IMR-90 (cell line): ENCODE data around the gene C10orf71. TPM values are rescaled to one million over a fixed set of nuclear protein-coding genes. Genes with fewer than 3 reads are reported as not detected.

Source experiments
- ATAC-seq: fragments of 200-7000 bp; cut with Tn5 transposase; 2 replicates; pipeline ENCODE4 v1.9.1; 2020; ENCODE audit warnings: low read depth, mild to moderate bottlenecking, moderate library complexity
- BruUV-seq: library from RNA; stranded (reverse); fragments of 400-500 nt; replicated peaks from 2 replicates; lab custom pipeline; 2021; lab: Mats Ljungman, UMichigan
- CTCF ChIA-PET: fragments of 300-600 bp; formaldehyde crosslinking; extraction: SDS; loops from one replicate; lab custom pipeline; 2021; ENCODE audit warnings: antibody characterized with exemption; lab: Yijun Ruan, JAX
- POLR2A ChIA-PET: fragments of 300-600 bp; sonication (Branson Sonifier 250); formaldehyde crosslinking; loops from one replicate; lab custom pipeline; 2022; ENCODE audit warnings: antibody characterized with exemption; ENCODE audit not compliant: unreplicated experiment; lab: Charles Lee
- DNase-seq: peaks from one replicate; pipeline ENCODE4 v3.0.0; 2013
- H2AFZ ChIP-seq: replicated peaks from 2 replicates; pipeline ENCODE3; 2013; ENCODE audit warnings: low read length, mild to moderate bottlenecking; ENCODE audit not compliant: poor library complexity
- H2AK5ac ChIP-seq: 2 replicates; pipeline ENCODE4 v1.6.1; 2013; ENCODE audit warnings: low read depth, low read length, inconsistent platforms
- H2AK9ac ChIP-seq: replicated peaks from 2 replicates; pipeline ENCODE3; 2013; ENCODE audit warnings: mild to moderate bottlenecking, low read depth, low read length, moderate library complexity; ENCODE audit not compliant: poor library complexity
- H2BK120ac ChIP-seq: 2 replicates; pipeline ENCODE4 v1.6.1; 2013; ENCODE audit warnings: low read depth, low read length, inconsistent platforms
- H2BK15ac ChIP-seq: 3 replicates; pipeline ENCODE4 v1.6.1; 2013; ENCODE audit warnings: low read depth, low read length, inconsistent platforms
- H2BK20ac ChIP-seq: 2 replicates; pipeline ENCODE4 v1.6.1; 2013; ENCODE audit warnings: low read depth, mild to moderate bottlenecking, inconsistent platforms, low read length, moderate library complexity
- H2BK5ac ChIP-seq: 2 replicates; pipeline ENCODE4 v1.6.1; 2013; ENCODE audit warnings: mild to moderate bottlenecking, low read depth, low read length, inconsistent platforms; ENCODE audit not compliant: poor library complexity, severe bottlenecking
- H3K14ac ChIP-seq: replicated peaks from 2 replicates; pipeline ENCODE4 v1.6.1; 2013; ENCODE audit warnings: low read depth, low read length, inconsistent platforms
- H3K18ac ChIP-seq: 2 replicates; pipeline ENCODE4 v1.6.1; 2013; ENCODE audit warnings: low read depth, low read length, control low read depth
- H3K23ac ChIP-seq: 2 replicates; pipeline ENCODE4 v1.6.1; 2013; ENCODE audit warnings: low read depth, low read length, inconsistent platforms
- H3K27ac ChIP-seq: 2 replicates; pipeline ENCODE4 v1.5.1; 2013; ENCODE audit warnings: mild to moderate bottlenecking, control low read depth, low read length; ENCODE audit not compliant: insufficient read depth
- H3K27me3 ChIP-seq: 2 replicates; pipeline ENCODE4 v1.6.1; 2013; ENCODE audit warnings: low read length; ENCODE audit not compliant: control insufficient read depth, insufficient read depth
- H3K36me3 ChIP-seq: 2 replicates; pipeline ENCODE4 v1.6.1; 2013; ENCODE audit warnings: low read length, mixed read lengths; ENCODE audit not compliant: control insufficient read depth, insufficient read depth
- H3K4ac ChIP-seq: 2 replicates; pipeline ENCODE4 v1.6.1; 2013; ENCODE audit warnings: low read depth, low read length, inconsistent platforms
- H3K4me1 ChIP-seq: 2 replicates; pipeline ENCODE4 v1.6.1; 2013; ENCODE audit warnings: low read length, mixed read lengths; ENCODE audit not compliant: control insufficient read depth, insufficient read depth
- H3K4me2 ChIP-seq: 2 replicates; pipeline ENCODE4 v1.6.1; 2013; ENCODE audit warnings: low read depth, mild to moderate bottlenecking, control low read depth, low read length, moderate library complexity
- H3K4me3 ChIP-seq: 2 replicates; pipeline ENCODE4 v1.5.1; 2013; ENCODE audit warnings: low read depth, mild to moderate bottlenecking, control low read depth, low read length, moderate library complexity; ENCODE audit not compliant: insufficient read depth
- H3K56ac ChIP-seq: 2 replicates; pipeline ENCODE4 v1.6.1; 2013; ENCODE audit warnings: low read length, inconsistent platforms; ENCODE audit not compliant: insufficient read depth; ENCODE audit errors: extremely low read depth
- H3K79me1 ChIP-seq, 2 experiments: 2 replicates each; pipeline ENCODE4 v1.6.1; 2013; ENCODE audit warnings: low read length in 2 of 2, inconsistent platforms in 1 of 2, low read depth in 1 of 2
- H3K9ac ChIP-seq: 2 replicates; pipeline ENCODE4 v1.6.1; 2013; ENCODE audit warnings: low read depth, low read length, control low read depth
- H3K9me1 ChIP-seq: 2 replicates; pipeline ENCODE4 v1.6.1; 2013; ENCODE audit warnings: low read length, inconsistent platforms; ENCODE audit not compliant: insufficient read depth
- H3K9me3 ChIP-seq: 2 replicates; pipeline ENCODE4 v1.6.1; 2013; ENCODE audit warnings: low read length; ENCODE audit not compliant: control insufficient read depth, insufficient read depth
- H4K20me1 ChIP-seq: 2 replicates; pipeline ENCODE4 v1.6.1; 2013; ENCODE audit warnings: low read length, inconsistent platforms; ENCODE audit not compliant: insufficient read depth
- H4K5ac ChIP-seq: 2 replicates; pipeline ENCODE4 v1.6.1; 2013; ENCODE audit warnings: mild to moderate bottlenecking, low read depth, low read length, control low read depth
- H4K8ac ChIP-seq, 2 experiments: 2 replicates each; pipeline ENCODE4 v1.6.1; 2013; ENCODE audit warnings: low read depth in 2 of 2, low read length in 2 of 2, control low read depth in 1 of 2, inconsistent platforms in 1 of 2
- H4K91ac ChIP-seq: 2 replicates; pipeline ENCODE4 v1.6.1; 2013; ENCODE audit warnings: low read depth, low read length, inconsistent platforms; ENCODE audit not compliant: insufficient read depth
- CEBPB ChIP-seq: IDR thresholded peaks from 2 replicates; pipeline ENCODE4 v1.6.1; 2012; ENCODE audit warnings: low read depth, low read length, improper control_type of control experiment
- FOS ChIP-seq: fragments of 150-350 bp; IDR thresholded peaks from 2 replicates; pipeline ENCODE4 v1.6.1; 2016; ENCODE audit warnings: low read depth, low read length
- MAFK ChIP-seq: IDR thresholded peaks from 2 replicates; pipeline ENCODE4 v1.6.1; 2012; ENCODE audit warnings: low read depth, low read length, improper control_type of control experiment
- MXI1 ChIP-seq: IDR thresholded peaks from 2 replicates; pipeline ENCODE4 v1.6.1; 2012; ENCODE audit warnings: low read depth, mild to moderate bottlenecking, low read length, moderate library complexity, borderline replicate concordance
- RCOR1 ChIP-seq: IDR thresholded peaks from 2 replicates; pipeline ENCODE4 v1.6.1; 2012; ENCODE audit warnings: mild to moderate bottlenecking, low read length, improper control_type of control experiment; ENCODE audit not compliant: insufficient replicate concordance
- RFX5 ChIP-seq: IDR thresholded peaks from 2 replicates; pipeline ENCODE4 v1.8.0; 2012; ENCODE audit warnings: low read depth, mild to moderate bottlenecking, low read length, moderate library complexity
- SMC3 ChIP-seq: fragments of 150-350 bp; IDR thresholded peaks from 2 replicates; pipeline ENCODE4 v1.6.1; 2016; ENCODE audit warnings: low read depth, mild to moderate bottlenecking, antibody characterized with exemption, low read length, moderate library complexity
- WGBS, 2 experiments: methylation state at CpG; one replicate each; pipeline versions ENCODE4 v1.1.5 to v1.1.7; 2013; ENCODE audit warnings: missing lambda C conversion rate in 2 of 2; ENCODE audit not compliant: insufficient read length in 1 of 2; ENCODE audit errors: extremely low coverage in 2 of 2; 5-methylcytosine and 5-hydroxymethylcytosine counted together
- dilution Hi-C: fragments of 300-500 bp; cut with HindIII; formaldehyde crosslinking; loops from one replicate; pipeline ENCODE4 v1.14.3; 2018; ENCODE audit warnings: low sequenced_read_pairs; ENCODE audit not compliant: unreplicated experiment
- in situ Hi-C: fragments of 300-500 bp; cut with MboI; formaldehyde crosslinking; loops from 3 replicates; pipeline ENCODE4 v1.14.3; 2019; ENCODE audit warnings: low sequenced_read_pairs, inconsistent platforms, mixed read lengths
- intact Hi-C: fragments of 100-400 bp; cut with micrococcal nuclease; formaldehyde crosslinking; loops from 2 replicates; pipeline ENCODE4 v1.10.0; 2022
- polyA plus RNA-seq, 3 experiments: library from polyadenylated mRNA; depleted of rRNA; stranded (reverse); fragments of >200 nt; gene quantifications; 2 replicates each; pipeline ENCODE4 v1.2.3, GENCODE V29; 2012; ENCODE audit warnings: low replicate concordance in 1 of 3
- total RNA-seq: library from RNA; depleted of rRNA; stranded (reverse); fragments of >200 nt; gene quantifications from 2 replicates; pipeline ENCODE4 v1.2.3, GENCODE V29; 2012
- TF ChIP-seq, protein P1 (sequence below): fragments of 150-350 bp; IDR thresholded peaks from 2 replicates; pipeline ENCODE4 v1.6.1; 2016; ENCODE audit warnings: low read depth, mild to moderate bottlenecking, low read length, moderate library complexity, borderline replicate concordance
- TF ChIP-seq, protein P2 (sequence below): fragments of 150-350 bp; IDR thresholded peaks from 2 replicates; pipeline ENCODE4 v1.6.1; 2017; ENCODE audit warnings: mild to moderate bottlenecking, antibody characterized with exemption, low read length, low read depth

The C10orf71 gene
- total and polyA plus RNA-seq, 2 of the 4 experiments (the other 2 are of a cell fraction) = not detected

DNA sequence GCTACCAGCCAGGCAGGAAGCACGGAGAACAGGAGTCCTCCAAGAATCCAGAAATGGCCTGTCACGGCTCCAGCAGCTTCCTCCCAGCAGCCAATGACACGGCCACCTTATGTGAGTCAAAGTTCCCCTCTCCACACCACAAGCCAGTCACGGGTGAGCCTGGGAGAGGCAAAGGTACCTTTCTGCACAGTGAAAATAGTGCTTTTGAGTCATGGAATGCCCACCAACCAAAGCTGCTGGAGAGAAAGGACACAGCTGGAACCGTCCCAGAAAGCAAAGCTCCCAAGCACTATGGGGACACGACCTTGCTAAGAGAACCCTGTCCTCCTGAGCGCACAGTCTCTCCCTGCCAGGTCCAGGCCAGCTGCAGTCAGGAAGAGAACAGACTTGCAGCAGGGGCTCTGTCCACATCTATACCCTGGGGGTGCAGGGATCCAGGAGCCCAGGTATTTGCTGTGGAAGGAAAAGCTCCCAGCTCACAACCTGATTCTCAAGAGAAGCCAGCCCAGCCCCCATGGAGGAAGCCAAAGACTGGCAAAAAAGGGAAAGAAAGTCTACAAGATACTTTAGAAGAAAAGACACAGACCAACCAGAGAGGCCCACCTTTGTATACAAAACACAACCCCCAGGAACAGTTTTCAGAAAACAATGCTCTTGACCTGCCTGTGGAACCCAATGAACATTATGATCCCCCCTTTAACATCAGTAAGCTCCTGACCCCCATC lies 24.4 kb downstream of the C10orf71 start:
- no peak for DNase-seq
- Histone ChIP-seq H4K5ac (no peak overlapping the region), H3K4me2 (no peak overlapping the region), H4K91ac (no peak overlapping the region), H3K27me3 (peaks cover 13% of the 10 kb centered on the region), H3K4me3 (no peak overlapping the region), H3K4ac (no peak overlapping the region), H2BK15ac (no peak overlapping the region), H3K4me1 (no peaks in the 10 kb centered on the region), H4K8ac (no peak overlapping the region), H3K18ac (no peak overlapping the region), H2AK9ac (no peak overlapping the region), H4K20me1 (no peaks in the 10 kb centered on the region), H3K56ac (no peak overlapping the region), H3K9me1 (no peaks in the 10 kb centered on the region), H3K9me3 (no peaks in the 10 kb centered on the region), H2BK120ac (no peak overlapping the region), H2BK5ac (no peak overlapping the region), H3K27ac (no peak overlapping the region), H2AFZ (no peak overlapping the region), H3K14ac (no peak overlapping the region), H2BK20ac (no peak overlapping the region), H2AK5ac (no peak overlapping the region), H3K79me1 (no peaks in the 10 kb centered on the region), H3K36me3 (no peaks in the 10 kb centered on the region), H3K9ac (no peak overlapping the region), H3K23ac (no peak overlapping the region)
- dilution Hi-C loops (no loop called here), intact Hi-C loops (no loop called here), in situ Hi-C loops (no loop called here)
- no TSS peak for BruUV-seq
- 53% methylated on average over 4 of the region's 7 CpGs; no CpG with 5 or more reads in 1 of the 2 experiments for WGBS, 2 experiments
- ChIA-PET CTCF (no interaction called here), POLR2A (no interaction called here)
- TF ChIP-seq, protein P1, sequence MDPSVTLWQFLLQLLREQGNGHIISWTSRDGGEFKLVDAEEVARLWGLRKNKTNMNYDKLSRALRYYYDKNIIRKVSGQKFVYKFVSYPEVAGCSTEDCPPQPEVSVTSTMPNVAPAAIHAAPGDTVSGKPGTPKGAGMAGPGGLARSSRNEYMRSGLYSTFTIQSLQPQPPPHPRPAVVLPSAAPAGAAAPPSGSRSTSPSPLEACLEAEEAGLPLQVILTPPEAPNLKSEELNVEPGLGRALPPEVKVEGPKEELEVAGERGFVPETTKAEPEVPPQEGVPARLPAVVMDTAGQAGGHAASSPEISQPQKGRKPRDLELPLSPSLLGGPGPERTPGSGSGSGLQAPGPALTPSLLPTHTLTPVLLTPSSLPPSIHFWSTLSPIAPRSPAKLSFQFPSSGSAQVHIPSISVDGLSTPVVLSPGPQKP = no peak
- no peak for TF ChIP-seq FOS
- TF ChIP-seq MAFK = no peak
- TF ChIP-seq CEBPB = no peak
- TF ChIP-seq RCOR1 = no peak
- TF ChIP-seq, protein P2, sequence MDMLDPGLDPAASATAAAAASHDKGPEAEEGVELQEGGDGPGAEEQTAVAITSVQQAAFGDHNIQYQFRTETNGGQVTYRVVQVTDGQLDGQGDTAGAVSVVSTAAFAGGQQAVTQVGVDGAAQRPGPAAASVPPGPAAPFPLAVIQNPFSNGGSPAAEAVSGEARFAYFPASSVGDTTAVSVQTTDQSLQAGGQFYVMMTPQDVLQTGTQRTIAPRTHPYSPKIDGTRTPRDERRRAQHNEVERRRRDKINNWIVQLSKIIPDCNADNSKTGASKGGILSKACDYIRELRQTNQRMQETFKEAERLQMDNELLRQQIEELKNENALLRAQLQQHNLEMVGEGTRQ = no peak
- no peak for TF ChIP-seq MXI1
- no peak for TF ChIP-seq RFX5
- no peak for TF ChIP-seq SMC3
- ATAC-seq = no peak
